ENCODE measurements around the gene MAN1C1.
A peak's percentile ranks its signal among the peaks of the same experiment; 100 is the strongest.
"Not testable (repeated sequence)": the region's sequence is repeated elsewhere in the genome, so short reads cannot be mapped to it uniquely, and the experiment has no call there.

MAN1C1 gene

DNA sequence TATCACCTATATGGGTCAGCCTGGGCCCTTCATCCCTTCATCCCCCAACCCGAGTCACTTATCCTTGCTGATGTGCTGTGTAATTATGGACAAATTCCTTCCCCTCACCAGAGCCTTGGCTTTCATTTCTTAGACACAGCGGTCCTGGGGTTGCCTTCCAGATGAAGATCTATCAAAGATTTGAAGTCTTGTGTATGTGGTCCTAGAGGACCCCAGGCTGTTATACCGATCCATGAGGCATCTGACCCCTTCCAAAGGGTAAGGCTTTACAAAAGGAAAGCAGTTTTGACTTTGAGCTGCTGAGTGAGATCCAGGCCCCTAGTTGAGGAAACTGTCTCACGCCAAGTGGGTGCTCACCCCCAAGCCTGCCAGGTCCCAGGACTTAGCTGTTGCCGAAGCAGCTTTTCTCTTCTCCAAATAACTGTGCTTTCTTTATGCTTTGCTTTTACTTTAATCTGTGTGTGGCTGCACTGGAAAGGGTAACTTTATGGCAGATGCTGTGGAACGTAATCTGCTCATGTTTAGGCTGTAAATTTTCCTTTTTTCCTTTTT lies 37.6 kb downstream of the MAN1C1 start:
- DNase-seq (ENCODE audit: low read depth in 1 of 2, low spot score in 1 of 2): no peak

DNA sequence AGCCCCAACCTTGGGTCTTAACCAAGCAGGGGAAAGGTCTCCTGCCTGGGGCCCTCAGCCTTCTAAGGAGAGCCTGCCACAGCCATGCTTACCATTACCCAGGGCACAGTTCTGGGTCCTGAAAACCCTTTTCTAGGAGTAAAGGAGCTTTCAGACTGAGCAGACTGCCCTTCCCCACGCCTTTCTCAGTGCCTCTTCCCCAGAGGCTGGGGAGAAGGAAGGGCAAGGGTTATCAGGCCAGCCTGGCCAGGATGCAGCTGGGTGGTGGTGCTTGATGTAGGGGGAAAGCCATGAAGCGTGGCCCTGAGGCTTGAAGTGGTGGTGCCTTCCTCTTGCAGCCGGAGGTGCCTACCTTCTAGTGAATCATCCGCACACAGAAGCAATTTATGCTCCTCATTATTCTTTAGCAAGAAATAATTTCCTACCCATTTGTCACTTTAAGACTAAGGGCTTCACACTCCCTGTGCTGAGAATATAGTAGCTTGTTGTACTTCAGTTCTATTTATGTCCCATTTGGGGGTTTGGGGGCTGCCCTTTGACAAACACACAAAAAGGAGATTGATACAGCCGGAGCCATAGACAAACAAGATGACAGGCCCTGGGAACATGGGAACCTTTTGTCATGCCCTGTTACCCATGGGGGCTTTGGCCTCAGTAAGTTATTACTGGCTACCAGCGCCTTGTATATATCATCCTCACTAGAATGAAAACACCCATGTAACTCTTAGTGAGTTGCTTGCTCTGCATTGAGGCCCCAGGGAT lies 40.7 kb downstream of the MAN1C1 start:
- no peak for DNase-seq (ENCODE audit: low read depth in 1 of 2, low spot score in 1 of 2)

DNA sequence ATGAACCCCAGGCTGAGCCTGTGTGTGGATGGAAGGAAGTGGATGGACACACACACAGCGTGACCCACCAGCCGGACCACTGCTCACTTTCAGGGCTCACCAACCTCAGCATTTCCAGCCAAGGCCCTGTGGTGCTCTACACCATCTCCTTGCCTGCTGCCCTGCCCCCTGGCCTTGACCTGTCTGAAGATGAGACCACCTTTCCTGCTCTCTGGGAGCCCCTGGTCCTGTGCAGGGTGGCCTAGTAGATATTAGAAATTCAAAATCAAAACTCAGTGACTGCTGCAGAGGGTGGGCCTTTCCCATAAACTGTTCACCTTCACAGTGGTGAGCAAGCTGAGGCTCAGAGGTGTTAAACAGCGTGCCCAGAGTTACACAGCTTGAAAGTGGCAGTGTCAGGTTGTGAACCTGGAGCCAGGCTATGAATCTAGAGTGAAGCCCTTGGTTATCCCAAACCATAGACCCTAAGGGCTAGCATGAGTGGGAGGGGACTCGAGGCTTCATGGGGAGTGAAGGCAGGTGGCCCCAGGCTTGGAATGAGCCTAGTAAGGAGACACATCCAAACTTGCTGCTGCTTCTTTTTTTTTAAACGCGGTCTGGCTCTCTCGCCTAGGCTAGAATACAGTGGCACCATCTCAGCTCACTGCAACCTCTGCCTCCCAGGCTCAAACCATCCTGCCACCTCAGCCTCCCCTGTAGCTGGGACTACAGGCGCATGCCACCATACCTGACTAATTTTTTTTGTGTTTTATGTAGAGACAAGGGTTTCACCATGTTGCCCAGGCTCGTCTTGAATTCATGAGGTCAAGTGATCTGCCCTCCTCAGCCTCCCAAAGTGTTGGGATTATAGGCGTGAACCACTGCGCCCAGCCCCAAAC lies 41.5 kb downstream of the MAN1C1 start:
- DNase-seq (ENCODE audit: low read depth in 1 of 2, low spot score in 1 of 2): no peak

- DNase-seq (ENCODE audit: low read depth in 1 of 2, low spot score in 1 of 2): no peak
These were observed 42.3 kb downstream of the MAN1C1 start for GRCh38 chr1:25658791-25659431.

DNA sequence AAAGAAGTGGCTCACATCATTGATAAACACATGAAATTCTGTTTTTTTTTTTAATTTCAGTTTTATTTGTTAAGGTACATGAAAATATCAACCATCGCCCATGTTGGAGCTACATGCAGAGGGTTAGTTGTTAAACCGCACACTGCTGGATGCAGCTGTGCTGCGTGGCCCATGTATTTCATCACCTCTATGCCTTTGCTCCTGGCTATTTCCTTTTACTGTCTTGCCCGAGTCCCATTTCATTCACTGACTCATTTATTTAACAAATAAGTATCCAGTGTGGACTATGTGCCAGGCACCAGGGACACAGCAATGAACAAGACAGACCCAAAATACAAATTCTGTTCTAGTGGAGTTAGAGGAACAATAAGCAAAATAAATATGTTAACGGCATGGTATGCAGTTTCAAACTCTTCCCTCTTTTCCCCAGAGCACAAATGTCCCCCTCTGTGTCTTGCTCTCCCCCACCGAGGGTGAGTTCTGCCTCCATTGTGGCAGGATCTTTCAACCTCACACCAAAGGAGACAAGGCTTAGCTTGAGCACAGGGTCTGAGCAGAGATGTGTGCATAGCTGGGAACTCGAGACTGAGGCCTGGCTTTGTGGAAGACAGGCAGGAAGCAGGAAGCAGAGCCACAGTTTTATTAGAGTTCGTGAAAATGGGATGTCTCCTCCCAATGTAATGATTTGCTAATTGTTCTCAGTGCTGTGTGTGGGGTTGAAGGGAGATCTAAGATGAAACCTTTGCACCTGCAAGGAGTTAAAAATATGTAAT lies 44.6 kb downstream of the MAN1C1 start:
- DNase-seq (ENCODE audit: low read depth in 1 of 2, low spot score in 1 of 2): no peak

GRCh38 chr1:25662061-25662460 lies 45.5 kb downstream of the MAN1C1 start:
- DNase-seq (ENCODE audit: low read depth in 1 of 2, low spot score in 1 of 2): no peak

- DNase-seq (ENCODE audit: low read depth in 1 of 2, low spot score in 1 of 2): not testable (repeated sequence)
These were observed 46.4 kb downstream of the MAN1C1 start for GRCh38 chr1:25662959-25663358.

- DNase-seq (ENCODE audit: low read depth in 1 of 2, low spot score in 1 of 2): no peak
These were observed 48.0 kb downstream of the MAN1C1 start for GRCh38 chr1:25664357-25665199.

- DNase-seq (ENCODE audit: low read depth in 1 of 2, low spot score in 1 of 2): no peak
These were observed 49.9 kb downstream of the MAN1C1 start for GRCh38 chr1:25666460-25666859.

DNA sequence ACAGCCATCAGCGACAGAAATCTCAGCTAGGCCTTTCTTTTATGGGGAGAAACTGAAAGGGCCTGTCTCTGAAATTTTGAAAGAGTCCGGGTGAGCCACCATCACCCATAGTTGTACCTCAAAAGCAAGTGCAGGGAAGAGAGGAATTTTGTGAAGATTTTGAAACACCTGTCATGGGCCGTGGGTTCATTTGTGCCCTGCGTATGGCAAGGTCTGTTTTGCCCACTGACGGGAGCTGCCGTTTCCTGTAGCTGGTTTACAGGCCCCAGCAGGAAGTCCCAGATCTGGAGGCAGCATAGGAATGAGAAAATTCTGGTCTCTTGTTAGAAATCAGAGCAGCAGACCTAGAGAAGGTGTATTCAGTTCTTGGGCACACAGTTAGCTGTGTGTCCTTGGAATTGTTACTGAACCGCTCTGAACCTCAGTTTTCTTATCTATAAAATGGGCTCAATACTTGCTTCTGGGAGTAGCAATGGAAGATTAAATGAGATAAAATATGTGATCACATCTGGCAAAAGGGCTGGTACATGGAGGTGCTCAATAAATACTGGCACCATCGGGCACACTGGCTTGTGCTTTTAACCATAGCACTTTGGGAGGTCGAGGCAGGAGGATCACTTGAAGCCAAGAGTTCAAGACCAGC lies 52.5 kb downstream of the MAN1C1 start:
- no peak for DNase-seq (ENCODE audit: low read depth in 1 of 2, low spot score in 1 of 2)

- no peak for DNase-seq (ENCODE audit: low read depth in 1 of 2, low spot score in 1 of 2)
These were observed 53.4 kb downstream of the MAN1C1 start for GRCh38 chr1:25669781-25670567.

DNA sequence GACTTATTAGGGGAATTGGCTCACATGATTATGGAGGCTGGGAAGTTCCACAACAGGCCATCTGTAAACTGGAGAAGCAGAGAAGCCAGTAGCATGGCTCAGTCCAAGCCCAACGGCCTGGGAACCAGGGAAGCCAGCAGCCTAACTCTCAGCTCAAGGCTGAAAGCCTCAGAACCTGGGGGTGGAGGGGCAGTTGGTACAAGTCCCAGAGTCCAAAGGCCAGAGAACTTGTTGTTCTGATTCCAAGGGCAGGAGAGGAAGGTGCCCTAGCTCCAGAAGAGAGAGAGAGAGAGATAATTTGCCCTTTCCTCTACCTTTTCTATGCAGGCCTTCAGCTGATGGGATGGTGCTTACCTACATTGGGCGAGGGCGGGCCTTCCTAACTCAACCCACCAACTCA lies 55.3 kb downstream of the MAN1C1 start:
- DNase-seq (ENCODE audit: low read depth in 1 of 2, low spot score in 1 of 2): no peak

- no peak for DNase-seq (ENCODE audit: low read depth in 1 of 2, low spot score in 1 of 2)
These were observed 56.3 kb downstream of the MAN1C1 start for GRCh38 chr1:25672763-25673409.

DNA sequence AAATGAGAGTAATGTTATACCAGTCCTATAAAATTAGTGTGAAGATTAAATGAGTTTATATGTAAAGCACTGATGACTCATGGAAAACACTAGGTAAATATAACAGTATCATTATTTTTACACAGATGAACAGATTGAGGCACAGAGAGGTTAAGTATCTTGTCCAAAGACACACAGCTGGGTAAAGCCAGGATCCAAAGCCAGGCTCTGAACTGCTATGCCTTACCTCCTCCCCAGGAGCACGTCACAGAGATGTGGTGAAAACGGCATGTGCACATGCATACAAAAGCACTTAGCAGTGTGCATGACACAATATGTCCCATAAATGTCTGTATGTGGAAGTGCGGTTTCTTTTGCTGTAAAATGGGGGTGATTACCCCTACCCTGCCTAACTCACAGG lies 56.9 kb downstream of the MAN1C1 start:
- no peak for DNase-seq (ENCODE audit: low read depth in 1 of 2, low spot score in 1 of 2)

- no peak for DNase-seq (ENCODE audit: low read depth in 1 of 2, low spot score in 1 of 2)
These were observed 57.6 kb downstream of the MAN1C1 start for GRCh38 chr1:25673962-25674806.

DNA sequence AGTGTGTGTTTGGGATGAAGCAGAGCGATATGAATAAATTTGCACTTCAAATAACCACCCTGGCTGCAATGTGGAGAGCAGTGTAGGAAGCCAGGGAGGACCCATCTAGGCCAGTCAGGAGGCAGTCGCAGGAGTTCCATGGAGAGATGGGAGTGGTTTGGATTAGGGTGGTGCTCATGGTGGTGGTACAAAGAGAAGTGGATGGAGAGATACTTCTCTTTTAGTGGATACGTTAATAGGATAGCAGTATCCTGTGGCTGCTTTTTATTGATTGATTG lies 58.2 kb downstream of the MAN1C1 start:
- no peak for DNase-seq (ENCODE audit: low read depth in 1 of 2, low spot score in 1 of 2)

- peak; percentile 28 to 32 for DNase-seq (ENCODE audit: low read depth in 1 of 2, low spot score in 1 of 2)
These were observed 59.3 kb downstream of the MAN1C1 start for GRCh38 chr1:25675729-25676476.

Measured in stimulated activated CD4-positive, alpha-beta T cell treated with anti-CD3 and anti-CD28 coated beads, Interleukin-15, amount 100 ng/mL, for 1 hour (primary cell).